H1 (cell line): ENCODE results near the gene SFXN2. TPM values are rescaled to one million over a fixed set of nuclear protein-coding genes. Genes with fewer than 3 reads are reported as not detected.

Source experiments
- RBBP5 ChIP-seq: IDR thresholded peaks from 2 replicates; pipeline ENCODE4 v1.7.1; 2012; ENCODE audit warnings: low read depth, mild to moderate bottlenecking, inconsistent platforms, low read length, moderate library complexity, borderline replicate concordance
- SIN3A ChIP-seq, 2 experiments: IDR thresholded peaks in 1 of 2; conservative IDR thresholded peaks in 1 of 2; 2 replicates each; pipeline ENCODE4 v1.6.1; 2011 to 2012; ENCODE audit warnings: low read length in 2 of 2, improper control_type of control experiment in 1 of 2, low read depth in 1 of 2, mild to moderate bottlenecking in 1 of 2
- polyA plus RNA-seq, 7 experiments: library from polyadenylated mRNA; depleted of rRNA in 3 of 7; stranded (reverse) in 5 of 7; unstranded in 2 of 7; fragments of >200 nt in 5 of 7; fragments of 200-250 nt in 2 of 7; gene quantifications; 1 replicate in 5 of 7; 2 replicates in 1 of 7; 4 replicates in 1 of 7; pipeline versions ENCODE4 v1.2.1 to v1.2.3, GENCODE V29; 2011 to 2013; ENCODE audit warnings: missing spikeins in 2 of 7, mixed read lengths in 2 of 7
- total RNA-seq: library from RNA; stranded (reverse); fragmentation: NEBNext Ultra II Directional; extraction: Animal tissue kit (Norgen Biotek cat#: 25700); gene quantifications from 2 replicates; pipeline ENCODE4 v1.2.1, GENCODE V29; 2021

Gene SFXN2
- total and polyA plus RNA-seq, 2 of the 8 experiments (the other 6 are each of a cell fraction or from before 2014, with no cell fraction given): 20.5 to 23.5 TPM

DNA sequence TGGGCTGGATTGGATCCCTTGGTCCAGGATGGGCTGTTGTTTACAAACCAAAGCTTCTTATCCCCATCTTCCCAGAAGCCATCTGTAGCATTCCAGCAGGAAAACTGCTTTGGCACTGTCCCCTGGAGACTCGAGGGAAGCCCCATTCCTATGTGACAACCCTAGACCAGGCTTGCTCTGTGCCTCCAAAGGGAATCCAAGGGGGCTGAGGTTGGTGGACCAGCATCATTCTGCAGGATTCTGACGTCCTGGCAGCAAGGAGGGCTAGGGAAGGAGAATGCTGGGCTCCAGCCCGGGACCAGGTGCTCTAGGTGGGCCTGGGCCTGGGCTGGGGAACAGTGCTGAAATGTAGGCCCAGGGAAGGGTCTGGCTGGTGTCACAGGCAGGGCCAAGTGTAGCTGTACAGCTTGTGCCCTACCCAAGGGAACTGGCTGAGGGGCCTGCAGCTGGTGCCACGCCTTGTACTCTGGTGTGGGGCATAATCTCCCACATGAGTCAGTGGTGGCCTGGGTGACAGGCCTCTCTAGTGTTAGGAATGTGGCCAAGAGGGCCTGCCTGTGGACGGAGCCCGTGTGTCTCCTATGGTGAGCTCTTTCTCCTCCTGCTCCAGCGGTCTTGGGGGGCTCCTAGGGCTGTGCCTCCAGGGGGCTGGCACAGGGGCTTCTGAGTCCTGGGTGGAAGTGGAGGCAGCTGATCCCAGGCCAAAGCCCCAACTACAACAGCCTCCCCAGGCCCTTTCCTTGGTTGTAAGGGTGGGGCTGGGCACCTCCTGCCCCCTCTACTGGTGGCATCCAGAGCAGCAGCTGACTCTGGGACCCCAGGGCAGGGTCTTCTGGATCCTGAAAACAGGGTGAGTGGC lies 45.0 kb upstream of the SFXN2 start (continued):
- TF ChIP-seq RBBP5 (no peak), SIN3A (conservative IDR thresholded peaks at IDR 0.05 in 1 of 2, IDR thresholded peaks at IDR 0.05 in 1 of 2; ENCODE audit: low read depth in 1 of 2, low read length in 2 of 2) (no peak)
- TF ChIP-seq, all 59 proteins: peak for 3
